ENCODE measurements around the gene OR51E2.

OR51E2 gene

DNA sequence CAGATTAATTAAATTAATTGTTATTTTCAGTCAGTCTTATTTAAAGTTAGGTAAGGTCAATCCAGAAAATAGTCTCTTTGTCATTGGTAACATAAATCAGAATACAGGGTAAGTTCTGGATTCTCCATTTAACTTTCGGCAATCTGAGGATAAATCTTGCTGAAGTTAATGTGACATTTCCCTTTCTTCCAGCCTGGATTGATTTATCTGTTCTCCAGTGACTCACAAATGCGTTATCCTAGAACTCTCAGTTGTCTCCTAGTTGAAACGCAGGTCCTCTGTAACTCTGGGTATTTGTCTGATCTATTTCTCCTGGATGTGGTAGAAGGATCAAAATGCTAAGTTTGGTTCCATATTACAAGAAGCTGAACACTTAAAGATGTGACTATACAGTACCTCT lies 32.9 kb downstream of the OR51E2 start:
- DNase-seq (ENCODE audit: low spot score) (no peak), FAIRE-seq (no peak)

GRCh38 chr11:4664183-4664582 lies 33.5 kb downstream of the OR51E2 start:
- DNase-seq (ENCODE audit: low spot score) = no peak
- FAIRE-seq = no peak

- FAIRE-seq (no peak), DNase-seq (ENCODE audit: low spot score) (no peak)
Observed at GRCh38 chr11:4662876-4663275, 34.8 kb downstream of the OR51E2 start.

GRCh38 chr11:4658629-4659445 lies 38.8 kb downstream of the OR51E2 start:
- FAIRE-seq (no peak), DNase-seq (ENCODE audit: low spot score) (no peak)

DNA sequence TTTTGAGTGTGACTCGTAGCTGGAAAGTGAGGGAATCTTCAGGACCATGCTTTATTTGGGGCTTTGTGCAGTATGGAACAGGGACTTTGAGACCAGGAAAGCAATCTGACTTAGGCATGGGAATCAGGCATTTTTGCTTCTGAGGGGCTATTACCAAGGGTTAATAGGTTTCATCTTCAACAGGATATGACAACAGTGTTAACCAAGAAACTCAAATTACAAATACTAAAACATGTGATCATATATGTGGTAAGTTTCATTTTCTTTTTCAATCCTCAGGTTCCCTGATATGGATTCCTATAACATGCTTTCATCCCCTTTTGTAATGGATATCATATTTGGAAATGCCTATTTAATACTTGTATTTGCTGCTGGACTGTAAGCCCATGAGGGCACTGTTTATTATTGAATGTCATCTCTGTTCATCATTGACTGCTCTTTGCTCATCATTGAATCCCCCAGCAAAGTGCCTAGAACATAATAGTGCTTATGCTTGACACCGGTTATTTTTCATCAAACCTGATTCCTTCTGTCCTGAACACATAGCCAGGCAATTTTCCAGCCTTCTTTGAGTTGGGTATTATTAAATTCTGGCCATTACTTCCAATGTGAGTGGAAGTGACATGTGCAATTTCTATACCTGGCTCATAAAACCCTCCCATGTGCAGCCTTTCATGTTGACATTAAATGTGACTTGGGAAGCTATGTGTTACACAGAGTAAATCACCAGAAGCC lies 42.9 kb downstream of the OR51E2 start:
- no peak for DNase-seq (ENCODE audit: low spot score)
- FAIRE-seq = no peak

DNA sequence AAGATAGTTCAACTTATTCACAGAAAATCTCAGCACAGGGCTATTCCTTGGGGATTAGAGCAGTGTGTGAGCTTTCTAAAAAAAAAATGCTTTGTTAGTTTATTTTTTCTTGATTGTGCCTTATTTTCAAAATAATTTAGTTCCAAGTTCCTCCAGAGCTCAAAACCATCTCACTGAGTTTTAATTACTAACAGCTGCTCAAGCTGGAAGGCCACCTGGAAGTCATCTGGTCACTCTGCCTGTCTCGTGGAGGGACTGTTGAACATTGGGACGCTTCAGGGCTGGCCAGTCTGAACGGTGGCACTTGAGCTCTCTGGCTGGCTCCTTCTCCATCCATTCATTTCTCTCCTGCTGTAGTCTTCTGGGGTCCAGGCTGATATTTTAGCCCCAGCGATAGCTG lies 49.9 kb downstream of the OR51E2 start:
- DNase-seq (ENCODE audit: low spot score) (no peak), FAIRE-seq (no peak)

GRCh38 chr11:4645974-4646373 lies 51.7 kb downstream of the OR51E2 start:
- DNase-seq (ENCODE audit: low spot score) (no peak), FAIRE-seq (no peak)

DNA sequence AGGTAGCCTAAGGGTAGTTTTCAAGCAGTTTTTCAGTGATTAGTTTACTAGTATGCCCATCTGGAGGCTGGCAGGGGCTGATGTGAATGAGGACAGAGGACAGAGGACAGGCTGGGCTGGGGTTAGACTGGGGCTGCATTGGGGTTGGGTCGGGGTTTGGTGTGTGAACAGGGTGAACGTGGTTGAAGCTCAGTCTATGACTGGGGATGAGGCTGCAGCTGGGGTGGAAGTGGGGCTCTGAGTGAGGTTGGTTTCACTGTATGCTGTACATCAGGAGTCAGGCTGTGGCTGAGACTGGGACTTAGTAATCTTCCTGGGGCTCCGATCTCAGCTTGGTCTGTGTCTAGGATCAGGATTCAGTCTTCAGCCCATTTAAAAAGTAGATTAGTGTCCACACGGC lies 53.4 kb downstream of the OR51E2 start:
- FAIRE-seq = no peak
- DNase-seq (ENCODE audit: low spot score) = no peak

DNA sequence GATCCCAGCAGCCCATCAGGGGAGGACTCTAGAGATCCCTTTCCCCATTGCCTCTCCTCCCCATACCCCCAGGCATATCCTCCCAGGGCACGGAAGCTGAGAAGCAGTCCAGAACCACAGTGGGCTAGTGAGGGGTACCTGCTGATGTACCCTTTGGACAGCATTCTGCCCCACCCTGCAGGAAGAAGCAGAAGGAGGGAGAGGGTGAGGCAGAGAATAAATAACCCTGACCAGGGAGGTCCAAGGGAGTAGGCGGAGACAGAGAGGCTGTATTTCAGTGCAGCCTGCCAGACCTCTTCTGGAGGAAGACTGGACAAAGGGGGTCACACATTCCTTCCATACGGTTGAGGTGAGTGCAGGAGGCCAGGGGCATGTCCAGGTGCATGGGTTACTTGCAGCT lies 54.0 kb downstream of the OR51E2 start, which contains the start of gene OR51E1:
TSS of gene OR51E1 (plus strand) at position 301 of the 400 bp plus-strand sequence. CDS start 8,545 bp downstream, outside the sequence.
- FAIRE-seq (no peak), DNase-seq (ENCODE audit: low spot score) (no peak)

DNA sequence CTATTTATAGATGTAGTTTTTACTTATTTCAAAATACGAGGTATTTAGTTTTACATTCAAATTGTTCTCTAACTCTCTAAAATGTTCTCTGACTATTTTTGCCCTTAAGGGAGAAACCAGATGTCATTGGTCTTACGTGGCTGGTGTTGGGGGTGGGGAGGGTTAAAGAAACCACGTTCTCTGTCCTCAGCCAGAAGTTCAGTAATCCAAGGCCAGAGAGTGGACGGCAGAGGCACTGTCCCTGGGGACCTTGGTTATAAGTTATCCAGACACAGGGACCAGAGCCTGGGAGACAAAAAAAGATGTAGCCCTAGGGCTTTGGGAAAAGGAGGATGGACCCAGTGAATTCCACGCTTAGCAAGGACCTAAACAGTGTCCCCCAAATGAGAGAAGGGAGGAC lies 54.6 kb downstream of the OR51E2 start:
- no peak for DNase-seq (ENCODE audit: low spot score)
- FAIRE-seq = no peak

- FAIRE-seq (no peak), DNase-seq (ENCODE audit: low spot score) (no peak)
Observed at GRCh38 chr11:4642043-4642442, 55.6 kb downstream of the OR51E2 start.

DNA sequence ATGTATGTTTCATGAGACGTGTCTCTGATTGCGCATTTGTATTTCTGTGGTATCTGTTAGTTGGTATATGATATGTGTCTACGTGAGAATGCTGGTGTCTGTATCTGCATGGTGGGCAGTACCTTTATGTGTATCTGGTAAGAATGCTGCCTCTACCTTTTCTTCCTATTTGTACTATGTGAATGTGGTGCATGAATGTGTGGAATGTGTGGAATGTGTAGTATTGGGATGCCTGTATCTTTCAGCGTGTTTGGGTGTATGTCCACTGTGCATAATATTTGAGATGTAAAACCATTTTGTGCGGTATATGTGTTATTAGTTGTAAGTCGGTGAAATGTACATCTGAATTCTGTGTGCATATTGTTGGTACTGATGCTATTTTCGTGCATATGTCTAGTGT lies 56.2 kb downstream of the OR51E2 start:
- no peak for DNase-seq (ENCODE audit: low spot score)
- FAIRE-seq = no peak

DNA sequence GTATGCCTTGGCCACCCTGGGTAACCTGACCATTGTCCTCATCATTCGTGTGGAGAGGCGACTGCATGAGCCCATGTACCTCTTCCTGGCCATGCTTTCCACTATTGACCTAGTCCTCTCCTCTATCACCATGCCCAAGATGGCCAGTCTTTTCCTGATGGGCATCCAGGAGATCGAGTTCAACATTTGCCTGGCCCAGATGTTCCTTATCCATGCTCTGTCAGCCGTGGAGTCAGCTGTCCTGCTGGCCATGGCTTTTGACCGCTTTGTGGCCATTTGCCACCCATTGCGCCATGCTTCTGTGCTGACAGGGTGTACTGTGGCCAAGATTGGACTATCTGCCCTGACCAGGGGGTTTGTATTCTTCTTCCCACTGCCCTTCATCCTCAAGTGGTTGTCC lies 57.7 kb downstream of the OR51E2 start:
- no peak for FAIRE-seq
- DNase-seq (ENCODE audit: low spot score) = no peak

- FAIRE-seq = no peak
- DNase-seq (ENCODE audit: low spot score) = no peak
Observed at GRCh38 chr11:4637662-4638047, 60.0 kb downstream of the OR51E2 start.

DNA sequence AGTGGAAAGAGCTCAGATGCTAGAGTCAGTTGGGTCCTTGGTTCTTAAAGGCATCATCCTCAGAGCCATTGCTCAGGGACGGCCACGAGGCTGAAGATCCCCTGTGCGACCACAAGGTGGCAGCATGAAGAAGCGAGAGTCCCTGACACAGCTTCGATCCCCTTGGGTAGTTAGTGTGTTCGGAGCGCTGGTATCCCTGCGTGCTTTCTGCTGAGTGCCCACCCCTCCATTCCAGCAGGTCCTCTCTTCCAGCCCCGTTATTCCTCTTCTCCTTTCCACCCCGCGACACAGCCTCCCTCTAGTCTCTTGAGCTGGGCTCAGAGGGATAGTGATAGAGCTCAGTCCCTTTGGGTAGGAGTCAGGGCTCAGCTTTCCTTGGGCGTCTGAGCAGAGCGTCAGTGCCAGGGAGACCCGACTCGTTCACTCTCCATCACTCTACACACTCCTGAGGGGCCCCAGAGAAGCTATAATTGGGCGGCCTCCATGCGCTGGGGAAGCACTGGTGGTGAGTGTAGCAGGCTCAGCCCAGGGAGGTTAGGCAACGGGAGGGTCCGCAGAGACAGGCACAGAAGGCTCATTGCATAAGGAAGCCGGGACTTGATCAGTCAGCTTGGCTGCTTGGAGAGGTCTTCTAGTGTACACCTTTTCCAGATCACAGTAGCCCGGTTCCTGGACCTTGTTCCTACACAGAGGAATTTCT lies 60.5 kb downstream of the OR51E2 start, which contains the start of gene OR51D1:
TSS of gene OR51D1 (plus strand) at position 516 of the 700 bp plus-strand sequence. CDS start 2,314 bp downstream, outside the sequence.
- FAIRE-seq = no peak

GRCh38 chr11:4636136-4636535 lies 61.5 kb downstream of the OR51E2 start:
- FAIRE-seq (no peak), DNase-seq (ENCODE audit: low spot score) (no peak)

More for the DNA sequence above, 60.5 kb downstream of the OR51E2 start, which contains the start of gene OR51D1:
- peak; percentile 10 for DNase-seq (ENCODE audit: low spot score)
